GM19193 (cell line): ENCODE results near the gene SNU13.

Experiments
- POLR2A ChIP-seq: IDR thresholded peaks from 4 replicates; pipeline ENCODE4 v1.6.1; 2011; ENCODE audit not compliant: insufficient read depth, insufficient read length; ENCODE audit errors: extremely low read depth

The SNU13 gene

DNA sequence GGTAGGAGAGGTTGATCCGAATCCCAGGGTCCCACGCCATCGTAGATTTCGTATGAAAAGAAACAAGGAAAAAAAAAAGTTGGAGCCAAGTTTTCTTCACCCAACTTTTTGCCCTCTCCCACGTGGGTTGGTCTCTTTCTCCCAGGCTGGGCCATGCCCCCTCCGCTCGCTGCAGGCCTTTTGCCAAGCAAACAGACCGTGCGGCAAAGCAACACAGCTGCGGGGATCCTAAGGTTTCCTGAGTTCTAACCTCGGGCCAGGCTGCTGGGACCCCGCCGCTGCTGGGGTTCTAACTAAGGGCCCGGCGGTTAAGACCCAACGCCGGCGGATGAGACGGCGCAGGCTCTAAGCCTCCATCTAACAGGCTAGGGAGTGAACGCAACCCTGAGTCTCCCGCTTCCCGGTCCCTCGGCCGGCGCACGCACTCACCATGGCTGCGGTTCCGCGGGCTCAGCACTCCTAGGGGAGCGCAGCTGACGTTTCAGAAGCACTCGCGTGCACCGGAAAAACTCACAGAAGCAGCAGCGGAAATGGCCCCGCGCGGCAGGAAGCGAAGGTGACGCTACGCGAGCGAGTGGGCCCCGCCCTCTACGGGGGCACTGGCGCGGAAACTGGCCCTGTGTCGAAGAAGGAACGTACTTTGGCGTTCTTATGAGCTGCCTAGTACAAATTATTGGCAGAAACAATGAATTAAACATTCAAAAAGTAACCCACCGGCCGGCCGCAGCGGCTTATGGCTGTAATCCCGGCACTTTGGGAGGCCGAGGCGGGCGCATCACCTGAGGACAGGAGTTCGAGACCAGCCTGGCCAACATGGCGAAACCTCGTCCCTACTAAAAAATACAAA is at the start of gene SNU13:
Gene SNU13 (minus strand): TSS at position 503 of the 847 bp plus-strand sequence. CDS start 71 bp downstream, at position 432.
- TF ChIP-seq POLR2A = peak; percentile 83

DNA sequence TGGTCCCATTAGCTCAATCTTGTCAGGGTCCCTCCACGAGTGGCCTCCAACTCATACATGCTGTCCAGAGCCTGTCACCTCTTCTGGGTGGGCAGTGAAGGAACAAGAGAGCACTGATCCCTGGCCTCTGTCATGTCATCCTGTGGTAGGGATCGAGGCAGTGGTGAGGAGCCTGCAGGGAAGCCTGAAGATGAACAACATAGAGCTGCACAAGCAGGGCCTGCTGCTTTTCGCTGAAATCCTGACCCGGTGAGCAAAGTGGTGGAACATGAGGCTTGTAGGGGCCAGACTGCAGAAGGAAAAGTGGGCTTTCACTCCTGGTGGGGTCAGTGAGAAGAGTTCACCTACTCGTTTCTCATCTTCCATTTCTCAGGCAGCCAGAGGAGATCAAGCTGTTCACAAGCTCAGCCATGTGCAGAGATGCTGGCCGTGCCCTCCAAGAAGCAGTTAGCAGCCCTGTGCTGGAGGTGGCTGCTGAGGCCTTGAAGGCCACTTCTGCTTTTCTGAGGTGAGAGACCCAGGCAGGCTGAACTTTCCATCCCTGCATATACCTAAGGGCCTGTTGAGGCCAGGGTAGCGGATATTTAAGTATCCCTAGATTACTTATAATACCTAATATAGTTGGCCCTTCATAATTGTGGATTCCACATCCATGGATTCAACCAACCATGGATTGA is 43.6 kb upstream of the SNU13 start:
- no peak for TF ChIP-seq POLR2A

DNA sequence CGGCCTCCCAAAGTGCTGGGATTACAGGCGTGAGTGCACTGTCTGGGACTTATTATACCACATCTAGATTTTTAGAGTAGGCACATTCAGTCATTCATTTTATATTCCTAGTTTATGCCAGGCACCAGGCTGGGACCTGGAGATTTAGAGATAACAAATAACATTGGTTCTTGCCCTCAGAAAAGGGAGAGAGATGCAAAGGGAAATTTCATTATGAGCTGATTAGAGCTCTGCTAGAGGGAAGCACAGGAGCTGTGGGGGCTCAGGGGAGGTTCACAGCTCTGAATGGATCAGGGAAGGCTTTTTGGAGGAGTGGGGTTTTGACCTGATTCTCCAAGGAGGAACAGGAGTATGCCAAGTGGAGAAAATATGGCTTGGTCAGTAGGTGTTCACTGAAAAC is 42.9 kb upstream of the SNU13 start:
- no peak for TF ChIP-seq POLR2A

DNA sequence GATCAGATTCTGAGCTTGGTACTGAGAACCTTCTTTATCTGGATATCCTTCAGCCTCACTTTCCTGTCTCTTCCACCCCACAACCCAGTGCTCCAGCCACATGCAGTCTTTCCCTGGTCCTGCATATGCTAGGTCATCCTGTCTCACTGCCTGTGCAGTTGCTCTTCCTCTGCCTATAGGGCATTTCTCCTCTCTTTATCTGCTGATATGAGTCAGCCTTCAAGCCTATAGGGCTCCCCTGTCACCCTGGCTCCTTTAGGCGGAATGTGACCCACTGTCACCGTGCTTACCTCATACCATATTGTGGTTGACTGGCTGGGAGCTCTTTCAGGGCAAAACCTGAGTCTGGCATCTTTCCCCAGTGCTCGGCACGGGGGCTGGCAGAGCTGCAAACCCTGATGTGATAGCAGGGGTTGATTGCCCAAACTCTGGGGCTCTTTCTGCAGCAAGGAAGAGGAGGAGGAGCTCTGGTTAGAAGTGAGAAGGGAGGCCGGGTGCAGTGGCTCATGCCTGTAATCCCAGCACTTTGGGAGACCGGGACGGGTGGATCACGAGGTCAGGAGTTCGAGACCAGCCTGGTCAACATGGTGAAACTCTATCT is 36.9 kb upstream of the SNU13 start:
- no peak for TF ChIP-seq POLR2A

DNA sequence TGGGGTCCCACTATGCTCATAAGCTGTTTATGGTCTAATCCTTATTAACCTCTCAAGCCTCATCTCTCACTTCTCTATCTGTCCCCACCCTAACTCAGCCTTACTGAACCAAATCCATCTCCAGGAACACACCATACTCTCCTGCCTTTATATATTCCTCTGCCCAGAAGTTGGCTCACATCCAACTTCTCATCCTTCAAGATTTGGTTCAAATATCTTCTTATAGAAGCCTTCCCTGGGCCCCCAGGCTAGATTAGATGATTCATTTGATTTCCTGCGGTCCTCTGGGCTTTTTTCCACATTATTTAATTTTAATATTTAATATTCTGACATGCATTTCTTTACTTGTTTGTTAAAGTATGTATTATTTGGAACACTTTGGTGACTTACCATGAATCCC is 33.8 kb upstream of the SNU13 start:
- no peak for TF ChIP-seq POLR2A

DNA sequence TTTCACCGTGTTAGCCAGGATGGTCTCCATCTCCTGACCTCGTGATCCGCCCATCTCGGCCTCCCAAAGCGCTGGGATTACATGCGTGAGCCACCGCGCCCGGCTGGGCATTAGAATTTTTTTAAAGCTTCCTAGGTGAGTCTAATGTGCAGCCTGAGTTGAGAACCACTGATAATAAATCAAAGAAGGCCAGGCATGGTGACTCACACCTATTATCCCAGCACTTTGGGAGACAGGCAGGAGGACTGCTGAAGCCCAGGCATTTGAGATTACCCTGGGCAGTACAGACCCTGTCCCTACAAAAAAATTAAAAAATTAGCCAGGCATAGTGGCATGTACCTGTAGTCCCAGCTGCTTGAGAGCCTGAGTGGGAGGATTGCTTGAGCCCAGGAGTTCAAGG is 24.3 kb upstream of the SNU13 start:
- TF ChIP-seq POLR2A = no peak

DNA sequence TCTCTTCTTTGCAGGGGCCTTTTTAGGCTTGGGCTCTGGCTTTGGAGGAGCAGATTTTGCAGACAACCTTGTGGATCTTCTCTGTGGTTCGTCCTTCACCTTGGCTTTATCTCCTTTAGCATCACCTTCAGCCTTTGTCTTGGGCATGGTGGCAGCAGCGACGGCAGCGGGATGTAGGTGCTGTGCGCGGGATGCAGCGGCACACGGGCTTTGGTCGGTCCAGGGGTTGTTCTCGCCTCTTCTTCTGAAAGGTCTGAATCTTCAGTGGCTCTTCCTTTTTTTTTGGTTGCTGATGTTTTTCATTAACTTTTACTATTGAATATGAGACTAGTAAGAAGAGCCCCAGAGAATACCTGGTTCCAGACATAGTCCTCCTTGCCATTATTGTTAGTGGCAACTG is 20.7 kb upstream of the SNU13 start:
- TF ChIP-seq POLR2A = no peak

DNA sequence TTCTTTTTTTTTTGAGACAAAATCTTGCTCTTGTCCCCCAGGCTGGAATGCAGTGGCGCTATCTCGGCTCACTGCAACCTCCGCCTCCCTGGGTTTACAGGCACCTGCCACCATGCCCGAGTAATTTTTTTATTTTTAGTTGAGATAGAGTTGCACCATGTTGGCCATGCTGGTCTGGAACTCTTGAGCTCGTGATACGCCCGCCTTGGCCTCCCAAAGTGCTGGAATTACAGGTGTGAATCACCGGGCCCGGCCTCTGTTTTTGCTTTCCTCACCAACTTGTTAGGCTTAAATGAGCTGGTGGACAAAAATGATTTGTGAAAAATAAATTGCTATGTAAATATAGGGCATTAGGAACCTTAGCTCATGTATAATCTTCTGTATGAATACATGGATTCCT is 14.1 kb upstream of the SNU13 start:
- TF ChIP-seq POLR2A = no peak

DNA sequence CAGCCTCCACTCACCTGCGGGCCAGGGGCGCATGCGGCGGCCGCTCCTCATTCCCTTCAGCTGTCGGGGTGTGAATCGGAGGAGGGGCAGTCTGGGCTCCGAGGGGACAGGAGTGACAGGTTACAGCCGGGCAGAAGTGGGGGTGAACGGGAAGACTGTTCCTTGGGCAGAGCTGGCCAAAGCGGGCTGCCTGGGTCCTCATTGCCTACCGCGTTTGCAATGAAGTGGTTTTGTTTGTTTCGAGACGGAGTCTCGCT is 11.4 kb upstream of the SNU13 start:
- no peak for TF ChIP-seq POLR2A

DNA sequence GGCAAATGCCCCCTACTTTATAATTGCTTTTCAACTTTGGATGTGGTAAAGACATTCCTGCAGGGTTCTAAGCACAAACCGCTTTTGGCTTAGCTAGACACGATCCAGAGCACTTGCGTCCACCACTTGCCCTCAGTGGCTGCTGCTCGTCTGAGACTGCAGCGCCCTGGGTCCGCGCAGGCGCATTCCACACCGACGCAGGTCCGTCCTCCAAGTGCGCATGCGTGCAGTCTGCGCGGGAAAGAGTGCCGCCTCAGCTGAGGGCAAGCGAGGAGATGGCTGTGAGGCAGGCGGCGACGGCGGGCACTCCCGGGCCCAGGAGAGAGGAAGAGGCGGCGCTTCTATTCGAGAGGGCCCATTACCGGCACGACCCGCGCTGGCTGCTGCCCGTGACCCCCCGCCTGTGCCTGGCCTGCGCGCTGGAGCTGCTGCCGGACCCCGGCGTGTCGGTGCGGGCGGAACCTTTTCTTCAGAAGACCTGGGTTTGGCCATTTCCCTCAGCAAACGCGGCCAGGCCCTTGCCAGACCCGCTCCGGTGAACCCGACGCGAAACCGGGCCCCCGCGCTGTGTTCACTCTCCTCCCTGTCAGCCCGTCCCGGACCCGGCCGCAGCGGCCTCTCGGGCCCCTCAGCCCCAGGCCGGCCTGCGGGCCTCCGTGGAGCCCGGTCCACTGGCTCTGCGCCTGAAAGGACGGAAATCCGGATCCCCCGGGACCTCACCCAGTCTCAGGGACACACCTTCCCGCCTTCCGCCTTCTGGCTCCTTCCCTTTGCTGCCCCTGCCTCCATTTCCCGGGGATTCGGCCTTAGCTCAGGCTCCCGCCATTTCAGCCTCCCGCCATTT is 10.8 kb upstream of the SNU13 start, which contains the start of gene MEI1:
Gene MEI1 (plus strand): TSS at position 240 of the 844 bp plus-strand sequence. CDS start 36 bp downstream, at position 276.
- TF ChIP-seq POLR2A = no peak

DNA sequence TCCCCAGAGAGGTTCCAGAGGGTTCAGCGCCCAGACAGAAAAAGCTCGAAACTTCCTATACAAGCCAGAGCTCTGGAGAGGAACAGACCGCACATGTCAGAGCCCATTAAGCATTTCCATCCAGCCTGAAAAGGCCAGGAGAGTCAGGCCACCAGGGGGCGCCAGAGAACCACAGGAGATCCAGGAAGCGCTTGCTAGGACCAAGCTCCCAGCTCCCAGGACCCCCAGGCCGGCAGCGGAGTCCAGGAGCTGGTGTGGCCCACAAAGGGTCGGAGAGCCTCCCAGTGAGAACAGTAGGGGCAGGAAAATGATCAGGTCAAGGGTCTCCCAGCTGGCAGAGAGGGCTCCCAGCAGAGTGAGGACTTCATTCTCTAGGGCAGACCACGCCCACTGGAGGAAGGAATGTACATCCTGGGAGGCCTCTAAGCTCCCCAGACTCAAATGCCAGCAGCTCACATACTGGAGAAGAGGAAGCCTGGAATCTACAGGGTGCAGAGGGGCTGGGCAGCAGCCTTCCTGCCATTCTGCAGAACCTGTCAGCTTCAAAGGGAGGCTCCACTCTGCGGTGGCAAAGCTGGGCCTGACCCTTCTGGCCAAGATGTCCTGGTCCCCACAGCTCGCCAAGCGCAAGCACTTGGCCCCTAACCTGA is 8.6 kb upstream of the SNU13 start:
- no peak for TF ChIP-seq POLR2A

DNA sequence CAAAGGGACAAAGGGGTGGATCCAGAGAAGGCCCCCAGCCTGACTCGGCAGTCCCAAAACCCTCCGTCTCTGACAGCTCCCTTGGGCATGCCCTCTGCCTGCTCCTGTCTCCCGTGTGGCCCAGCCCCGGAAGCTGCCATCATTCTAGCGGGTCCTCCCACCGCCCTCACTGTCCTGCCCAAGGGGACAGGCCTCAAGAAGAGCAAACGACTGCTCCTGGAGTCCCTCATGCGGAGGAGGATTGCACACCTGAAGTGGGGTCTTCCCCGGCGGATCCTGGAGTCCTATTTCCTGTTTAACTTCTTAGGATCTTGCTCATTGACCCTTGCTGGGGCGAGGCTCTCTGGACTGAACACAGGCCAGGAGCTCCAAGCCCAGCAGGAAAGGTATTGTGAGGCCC is 8.0 kb upstream of the SNU13 start:
- no peak for TF ChIP-seq POLR2A

DNA sequence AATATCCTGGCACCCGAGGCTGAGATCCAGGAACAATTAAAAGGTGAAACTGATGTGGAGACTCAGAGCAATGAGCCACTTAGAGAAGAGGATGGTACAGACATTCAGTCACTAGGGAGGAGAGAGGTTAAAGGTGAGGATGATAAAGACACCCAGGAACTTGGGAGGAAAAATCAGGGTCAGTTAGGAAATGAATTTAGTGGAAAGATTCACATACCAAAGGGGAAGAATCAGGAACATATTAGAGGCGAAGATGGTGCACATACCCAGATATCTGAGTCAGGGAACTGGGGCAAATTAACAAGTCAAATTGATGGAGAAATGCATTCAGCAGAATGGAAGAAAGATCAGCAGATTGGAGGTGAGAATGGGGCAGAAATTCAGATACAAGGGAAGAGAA is 6.5 kb upstream of the SNU13 start:
- no peak for TF ChIP-seq POLR2A

DNA sequence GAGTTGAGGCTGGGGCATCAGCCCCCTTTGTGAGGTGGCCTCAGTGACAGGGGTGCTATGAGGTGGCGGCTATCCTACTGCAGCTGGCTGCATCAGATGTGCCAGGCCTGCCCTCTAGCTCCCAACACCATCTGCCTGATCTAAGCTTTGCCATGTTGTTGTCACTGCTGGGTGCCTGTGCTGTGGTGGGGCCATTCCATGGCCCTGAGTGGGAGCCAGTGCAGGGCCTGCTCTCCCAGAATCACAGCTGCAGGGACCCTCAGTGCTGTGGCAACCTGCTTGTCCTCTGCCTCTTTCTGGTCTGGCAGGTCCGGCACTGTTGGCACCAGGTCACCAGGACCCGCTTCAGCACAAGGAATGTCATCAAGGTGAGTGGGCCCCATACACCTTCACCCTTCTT is 1.8 kb upstream of the SNU13 start:
- TF ChIP-seq POLR2A = no peak
